PFSK-1 (cell line): ENCODE results near the gene CDT1.
A peak's percentile ranks its signal among the peaks of the same experiment; 100 is the strongest.

ENCODE experiments used
- FOXP2 ChIP-seq: optimal IDR thresholded peaks from 2 replicates; pipeline ENCODE3; 2011; ENCODE audit warnings: borderline replicate concordance, control low read depth, inconsistent platforms; ENCODE audit not compliant: insufficient read depth; ENCODE audit errors: extremely low read length, extremely low read depth
- POLR2AphosphoS5 ChIP-seq: IDR thresholded peaks from 2 replicates; pipeline ENCODE4 v1.6.1; 2012; ENCODE audit warnings: low read depth, mild to moderate bottlenecking, control low read depth, low read length, moderate library complexity
- REST ChIP-seq, 2 experiments: IDR thresholded peaks; 2 replicates each; pipeline versions ENCODE4 v1.6.1 to v1.8.0; 2011 to 2012; ENCODE audit warnings: low read depth in 2 of 2, low read length in 2 of 2, control low read depth in 1 of 2, inconsistent platforms in 1 of 2, mild to moderate bottlenecking in 1 of 2, moderate library complexity in 1 of 2; ENCODE audit not compliant: insufficient read depth in 1 of 2
- SIN3A ChIP-seq: IDR thresholded peaks from 2 replicates; pipeline ENCODE4 v1.6.1; 2012; ENCODE audit warnings: mild to moderate bottlenecking, low read length, moderate library complexity, borderline replicate concordance; ENCODE audit not compliant: insufficient read depth
- TAF1 ChIP-seq: IDR thresholded peaks from 2 replicates; pipeline ENCODE4 v1.6.1; 2012; ENCODE audit warnings: low read length, control low read depth, borderline replicate concordance; ENCODE audit not compliant: insufficient read depth

The CDT1 gene

GRCh38 chr16:88812513-88813268 is 9.1 kb downstream of the CDT1 start:
- no peak for TF ChIP-seq TAF1
- TF ChIP-seq POLR2AphosphoS5: peak; percentile 42; the same call in 1 of the 2 replicates

- TF ChIP-seq SIN3A (no peak), TAF1 (no peak), REST (IDR thresholded peaks at IDR 0.05; ENCODE audit: insufficient read depth in 1 of 2, low read depth in 2 of 2, low read length in 2 of 2) (no peak), POLR2AphosphoS5 (no peak), FOXP2 (no peak)
Measured at GRCh38 chr16:88813269-88814143, 9.9 kb downstream of the CDT1 start.

- TF ChIP-seq POLR2AphosphoS5 (no peak), FOXP2 (no peak), SIN3A (no peak), TAF1 (no peak), REST (IDR thresholded peaks at IDR 0.05; ENCODE audit: insufficient read depth in 1 of 2, low read depth in 2 of 2, low read length in 2 of 2) (no peak)
Measured at GRCh38 chr16:88814144-88814502, 10.5 kb downstream of the CDT1 start.

- TF ChIP-seq SIN3A (no peak), TAF1 (no peak), POLR2AphosphoS5 (no peak), REST (IDR thresholded peaks at IDR 0.05; ENCODE audit: insufficient read depth in 1 of 2, low read depth in 2 of 2, low read length in 2 of 2) (no peak), FOXP2 (no peak)
Measured at GRCh38 chr16:88815227-88815626, 11.6 kb downstream of the CDT1 start.

- TF ChIP-seq REST (IDR thresholded peaks at IDR 0.05; ENCODE audit: insufficient read depth in 1 of 2, low read depth in 2 of 2, low read length in 2 of 2) (no peak), TAF1 (no peak), SIN3A (no peak), FOXP2 (no peak), POLR2AphosphoS5 (no peak)
Measured at GRCh38 chr16:88815901-88816589, 12.5 kb downstream of the CDT1 start.
